OCI-LY1 (cell line): ENCODE data around the gene GSTT2B.
A peak's percentile ranks its signal among the peaks of the same experiment; 100 is the strongest.
"Not testable (repeated sequence)": the region's sequence is repeated elsewhere in the genome, so short reads cannot be mapped to it uniquely, and the experiment has no call there.

Experiments
- EZH2 ChIP-seq: fragments of 200-600 bp; sonication (generic), shearing (Covaris generic); IDR thresholded peaks from 2 replicates; pipeline ENCODE4 v1.8.0; 2017; ENCODE audit warnings: borderline replicate concordance, mixed run types, mild to moderate bottlenecking, antibody characterized with exemption, low read length, moderate library complexity, mixed read lengths
- TF ChIP-seq, protein P1 (sequence below): fragments of 200-600 bp; sonication (generic), shearing (Covaris generic); IDR thresholded peaks from 2 replicates; pipeline ENCODE4 v1.5.1; 2017; ENCODE audit warnings: mild to moderate bottlenecking, antibody characterized with exemption, low read length, moderate library complexity, mixed read lengths

DNA sequence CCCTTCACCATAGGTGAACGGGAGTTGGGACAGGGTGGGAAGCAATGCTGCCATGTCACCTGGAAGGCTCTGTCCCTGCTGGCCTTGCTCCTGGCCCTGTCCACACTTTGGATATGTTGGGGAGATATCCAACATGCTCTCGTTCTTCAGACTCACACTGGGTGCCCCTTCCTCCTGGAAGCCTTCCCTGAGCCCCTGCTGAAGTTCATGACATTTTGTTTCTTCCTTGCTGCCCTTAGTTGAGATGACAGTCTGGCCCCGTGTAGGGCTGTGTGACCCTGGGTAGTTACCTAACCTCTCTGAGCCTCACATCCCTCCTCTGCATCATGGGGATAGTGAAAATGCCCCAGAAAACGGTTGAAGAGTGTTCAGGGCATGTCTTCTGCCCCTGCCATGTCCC is 7.5 kb downstream of the GSTT2B start:
- TF ChIP-seq, protein P1, sequence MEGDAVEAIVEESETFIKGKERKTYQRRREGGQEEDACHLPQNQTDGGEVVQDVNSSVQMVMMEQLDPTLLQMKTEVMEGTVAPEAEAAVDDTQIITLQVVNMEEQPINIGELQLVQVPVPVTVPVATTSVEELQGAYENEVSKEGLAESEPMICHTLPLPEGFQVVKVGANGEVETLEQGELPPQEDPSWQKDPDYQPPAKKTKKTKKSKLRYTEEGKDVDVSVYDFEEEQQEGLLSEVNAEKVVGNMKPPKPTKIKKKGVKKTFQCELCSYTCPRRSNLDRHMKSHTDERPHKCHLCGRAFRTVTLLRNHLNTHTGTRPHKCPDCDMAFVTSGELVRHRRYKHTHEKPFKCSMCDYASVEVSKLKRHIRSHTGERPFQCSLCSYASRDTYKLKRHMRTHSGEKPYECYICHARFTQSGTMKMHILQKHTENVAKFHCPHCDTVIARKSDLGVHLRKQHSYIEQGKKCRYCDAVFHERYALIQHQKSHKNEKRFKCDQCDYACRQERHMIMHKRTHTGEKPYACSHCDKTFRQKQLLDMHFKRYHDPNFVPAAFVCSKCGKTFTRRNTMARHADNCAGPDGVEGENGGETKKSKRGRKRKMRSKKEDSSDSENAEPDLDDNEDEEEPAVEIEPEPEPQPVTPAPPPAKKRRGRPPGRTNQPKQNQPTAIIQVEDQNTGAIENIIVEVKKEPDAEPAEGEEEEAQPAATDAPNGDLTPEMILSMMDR = 0 out of 2 replicates have a peak, but pooled peaks have one; percentile 15
- not testable (repeated sequence) for TF ChIP-seq EZH2
